Measurements from ENCODE around the gene MYH9. TPM values are rescaled to one million over a fixed set of nuclear protein-coding genes. Genes with fewer than 3 reads are reported as not detected.

Gene MYH9
- total and polyA plus RNA-seq, 2 donors (not counting 1 experiment from before 2014, with no cell fraction given), result 108 to 554 TPM

DNA sequence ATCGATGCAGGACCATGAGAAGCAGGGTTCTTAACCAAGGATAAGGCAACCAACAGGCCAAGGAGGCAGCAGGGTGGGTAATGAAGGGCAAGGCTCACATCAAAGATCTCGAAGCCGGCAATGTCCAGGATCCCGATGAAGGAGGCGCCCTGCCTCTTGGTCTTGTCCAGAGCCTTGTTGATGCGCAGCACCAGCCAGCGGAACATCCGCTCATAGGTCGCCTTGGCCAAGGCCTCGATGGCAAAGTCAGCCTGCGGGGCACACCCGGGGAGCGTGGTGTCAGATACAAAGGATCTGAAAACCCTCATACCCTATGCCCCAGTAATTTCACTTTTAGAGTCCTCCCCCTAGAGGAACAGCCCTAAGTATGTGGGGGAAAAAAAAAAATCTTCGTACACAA, 71.3 kb downstream of the MYH9 start:
- Histone ChIP-seq H4K20me1 (ENCODE audit: control insufficient read depth, insufficient read depth, low read length, poor library complexity, severe bottlenecking) (peaks cover 89% of the 10 kb centered on the region), H3K4me3 (ENCODE audit: control extremely low read depth in 1 of 5, extremely low read depth in 1 of 5, insufficient read depth in 1 of 5, low read depth in 2 of 5, low read length in 4 of 5) (no peak overlapping the region), H3K79me2 (ENCODE audit: control insufficient read depth, insufficient read depth, low read length) (peaks cover 68% of the 10 kb centered on the region), H3K4me2 (replicated peaks; ENCODE audit: low read depth, low read length, poor library complexity, severe bottlenecking) (no peak overlapping the region), H3K36me3 (replicated peaks in 1 of 2; ENCODE audit: control extremely low read depth in 1 of 2, control insufficient read depth in 1 of 2, extremely low read depth in 1 of 2, insufficient read depth in 2 of 2, low read length in 1 of 2) (peaks cover 9 to 93% of the 10 kb centered on the region in 2 experiments), H3K27me3 (replicated peaks in 1 of 4; ENCODE audit: control extremely low read depth in 1 of 4, control insufficient read depth in 3 of 4, insufficient read depth in 4 of 4, low read length in 3 of 4) (no peaks in the 10 kb centered on the region), H3K4me1 (ENCODE audit: control insufficient read depth in 2 of 2, insufficient read depth in 2 of 2, low read length in 2 of 2) (no peaks in the 10 kb centered on the region), H3K9me3 (ENCODE audit: control extremely low read depth in 1 of 3, control insufficient read depth in 2 of 3, insufficient read depth in 1 of 3, low read length in 2 of 3) (no peaks in the 10 kb centered on the region), H3K9ac (ENCODE audit: low read length) (no peak overlapping the region), H2AFZ (ENCODE audit: insufficient read depth, low read depth, low read length, poor library complexity, severe bottlenecking) (no peak overlapping the region), H3K27ac (ENCODE audit: low read length in 2 of 2) (no peak overlapping the region)
- no peak for DNase-seq
- Mint-ChIP-seq H3K27ac (no peak overlapping the region), H3K9me3 (ENCODE audit: insufficient read depth) (no peaks in the 10 kb centered on the region), H3K27me3 (no peaks in the 10 kb centered on the region), H3K4me3 (no peak overlapping the region), H3K4me1 (peaks cover 2% of the 10 kb centered on the region)
- ChIA-PET CTCF (interaction anchor here (0.7 to 24.9 kb wide), 4 partner anchors 15 to 164 kb away, joined by 4 to 607 read pairs (median 20); partner anchors contain the start of gene TXN2), POLR2A (no interaction called here)
- intact Hi-C loops (cut with micrococcal nuclease), result no loop called here
- no peak for ATAC-seq (ENCODE audit: low read depth)
- TF ChIP-seq, protein P1, sequence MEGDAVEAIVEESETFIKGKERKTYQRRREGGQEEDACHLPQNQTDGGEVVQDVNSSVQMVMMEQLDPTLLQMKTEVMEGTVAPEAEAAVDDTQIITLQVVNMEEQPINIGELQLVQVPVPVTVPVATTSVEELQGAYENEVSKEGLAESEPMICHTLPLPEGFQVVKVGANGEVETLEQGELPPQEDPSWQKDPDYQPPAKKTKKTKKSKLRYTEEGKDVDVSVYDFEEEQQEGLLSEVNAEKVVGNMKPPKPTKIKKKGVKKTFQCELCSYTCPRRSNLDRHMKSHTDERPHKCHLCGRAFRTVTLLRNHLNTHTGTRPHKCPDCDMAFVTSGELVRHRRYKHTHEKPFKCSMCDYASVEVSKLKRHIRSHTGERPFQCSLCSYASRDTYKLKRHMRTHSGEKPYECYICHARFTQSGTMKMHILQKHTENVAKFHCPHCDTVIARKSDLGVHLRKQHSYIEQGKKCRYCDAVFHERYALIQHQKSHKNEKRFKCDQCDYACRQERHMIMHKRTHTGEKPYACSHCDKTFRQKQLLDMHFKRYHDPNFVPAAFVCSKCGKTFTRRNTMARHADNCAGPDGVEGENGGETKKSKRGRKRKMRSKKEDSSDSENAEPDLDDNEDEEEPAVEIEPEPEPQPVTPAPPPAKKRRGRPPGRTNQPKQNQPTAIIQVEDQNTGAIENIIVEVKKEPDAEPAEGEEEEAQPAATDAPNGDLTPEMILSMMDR (IDR thresholded peaks at IDR 0.05), result no peak
- no peak for TF ChIP-seq EZH2 (IDR thresholded peaks at IDR 0.05; ENCODE audit: borderline replicate concordance, insufficient read depth, low read depth, low read length, poor library complexity, severe bottlenecking)
- 98% methylated on average over 9 of the region's 14 CpGs for WGBS (ENCODE audit: insufficient coverage)

DNA sequence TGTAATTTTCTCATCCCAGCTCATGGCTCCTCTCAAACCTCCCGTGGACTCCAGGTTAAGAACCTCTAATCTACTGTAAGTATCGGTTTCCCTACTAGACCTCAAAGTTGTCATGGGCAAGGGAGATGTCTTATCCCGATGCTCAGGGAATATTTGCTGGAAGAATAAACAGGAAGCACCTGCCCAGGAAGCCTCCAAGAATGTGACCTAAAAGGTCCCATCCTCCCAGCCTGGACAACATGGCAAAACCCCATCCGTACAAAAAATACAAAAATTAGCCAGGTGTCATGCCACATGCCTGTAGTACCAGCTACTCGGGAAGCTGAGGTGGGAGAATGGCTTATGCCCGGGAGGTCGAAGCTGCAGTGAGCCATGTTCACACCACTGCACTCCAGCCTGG, 72.4 kb downstream of the MYH9 start:
- ChIA-PET POLR2A (interaction anchor here (0.6 to 0.7 kb wide), 2 partner anchors 77 to 166 kb away, joined by 4 to 5 read pairs; partner anchors contain the start of gene TXN2), CTCF (interaction anchor here (0.9 to 24.9 kb wide), 4 partner anchors 14 to 165 kb away, joined by 4 to 607 read pairs (median 20); partner anchors contain the start of gene TXN2)
- Histone ChIP-seq H3K4me1 (ENCODE audit: control insufficient read depth in 2 of 2, insufficient read depth in 2 of 2, low read length in 2 of 2) (no peaks in the 10 kb centered on the region), H3K36me3 (replicated peaks in 1 of 2; ENCODE audit: control extremely low read depth in 1 of 2, control insufficient read depth in 1 of 2, extremely low read depth in 1 of 2, insufficient read depth in 2 of 2, low read length in 1 of 2) (peaks cover 10 to 93% of the 10 kb centered on the region in 2 experiments), H3K4me2 (replicated peaks; ENCODE audit: low read depth, low read length, poor library complexity, severe bottlenecking) (no peak overlapping the region), H3K9me3 (ENCODE audit: control extremely low read depth in 1 of 3, control insufficient read depth in 2 of 3, insufficient read depth in 1 of 3, low read length in 2 of 3) (no peaks in the 10 kb centered on the region), H3K9ac (ENCODE audit: low read length) (no peak overlapping the region), H2AFZ (ENCODE audit: insufficient read depth, low read depth, low read length, poor library complexity, severe bottlenecking) (no peak overlapping the region), H3K79me2 (ENCODE audit: control insufficient read depth, insufficient read depth, low read length) (peaks cover 68% of the 10 kb centered on the region), H4K20me1 (ENCODE audit: control insufficient read depth, insufficient read depth, low read length, poor library complexity, severe bottlenecking) (peaks cover 90% of the 10 kb centered on the region), H3K27ac (ENCODE audit: low read length in 2 of 2) (no peak overlapping the region), H3K4me3 (ENCODE audit: control extremely low read depth in 1 of 5, extremely low read depth in 1 of 5, insufficient read depth in 1 of 5, low read depth in 2 of 5, low read length in 4 of 5) (no peak overlapping the region), H3K27me3 (replicated peaks in 1 of 4; ENCODE audit: control extremely low read depth in 1 of 4, control insufficient read depth in 3 of 4, insufficient read depth in 4 of 4, low read length in 3 of 4) (no peaks in the 10 kb centered on the region)
- Mint-ChIP-seq H3K4me1 (peaks cover 2% of the 10 kb centered on the region), H3K9me3 (ENCODE audit: insufficient read depth) (no peaks in the 10 kb centered on the region), H3K27ac (no peak overlapping the region), H3K4me3 (no peak overlapping the region), H3K27me3 (no peaks in the 10 kb centered on the region)
- intact Hi-C loops (cut with micrococcal nuclease), result no loop called here
- DNase-seq (no peak), ATAC-seq (ENCODE audit: low read depth) (no peak)
- TF ChIP-seq, protein P1 (IDR thresholded peaks at IDR 0.05), result no peak
- no peak for TF ChIP-seq EZH2 (IDR thresholded peaks at IDR 0.05; ENCODE audit: borderline replicate concordance, insufficient read depth, low read depth, low read length, poor library complexity, severe bottlenecking)
- 95% methylated on average over 4 of the region's 7 CpGs for WGBS (ENCODE audit: insufficient coverage)
